ENCODE data around the gene SPAG7. TPM values are rescaled to one million over a fixed set of nuclear protein-coding genes. Genes with fewer than 3 reads are reported as not detected.

Gene SPAG7
- total and polyA plus RNA-seq, 4 donors = 18.6 to 66.3 (median 26.0) TPM

GRCh38 chr17:4950075-4950745, 17.4 kb downstream of the SPAG7 start:
- no peaks in the 10 kb centered on the region for H3K27me3 ChIP-seq (ENCODE audit: control insufficient read depth in 4 of 4, insufficient read depth in 4 of 4, low read length in 3 of 4)
- H3K9ac ChIP-seq (ENCODE audit: low read depth in 1 of 2, low read length in 2 of 2) = peak overlapping the region; percentile 66 to 69
- H3K36me3 ChIP-seq (ENCODE audit: control insufficient read depth in 4 of 4, insufficient read depth in 3 of 4, low read depth in 1 of 4, low read length in 3 of 4) = peaks cover 3 to 5% (median 4%) of the 10 kb centered on the region in 4 donors
- DNase-seq (ENCODE audit: low spot score) = peak; percentile 74
- H3K4me1 ChIP-seq (ENCODE audit: control insufficient read depth in 4 of 4, insufficient read depth in 4 of 4, low read length in 3 of 4) = peaks cover 9 to 55% (median 42%) of the 10 kb centered on the region in 4 donors
- H3K27ac ChIP-seq (ENCODE audit: low read depth in 1 of 2, low read length in 2 of 2) = peak overlapping the region; percentile 95 to 96
- WGBS = 2% methylated on average over 52 of the region's 52 CpGs
- no peaks in the 10 kb centered on the region for H3K9me3 ChIP-seq (ENCODE audit: control insufficient read depth in 4 of 4, low read length in 3 of 4)
- H3K4me3 ChIP-seq (ENCODE audit: low read depth in 1 of 3, low read length in 3 of 3) = peak overlapping the region; percentile 53 to 91 (median 56)
- no peak for TF ChIP-seq REST (IDR thresholded peaks at IDR 0.05)
- peak; percentile 2 for TF ChIP-seq YY1 (IDR thresholded peaks at IDR 0.05)
- TF ChIP-seq NR2F2 (IDR thresholded peaks at IDR 0.05) = no peak
- peak in 1 of 2 donors; percentile 7 for TF ChIP-seq GABPA (IDR thresholded peaks at IDR 0.05 in 1 of 2, conservative IDR thresholded peaks at IDR 0.05 in 1 of 2)
- no peak for TF ChIP-seq RXRA (IDR thresholded peaks at IDR 0.05)

DNA sequence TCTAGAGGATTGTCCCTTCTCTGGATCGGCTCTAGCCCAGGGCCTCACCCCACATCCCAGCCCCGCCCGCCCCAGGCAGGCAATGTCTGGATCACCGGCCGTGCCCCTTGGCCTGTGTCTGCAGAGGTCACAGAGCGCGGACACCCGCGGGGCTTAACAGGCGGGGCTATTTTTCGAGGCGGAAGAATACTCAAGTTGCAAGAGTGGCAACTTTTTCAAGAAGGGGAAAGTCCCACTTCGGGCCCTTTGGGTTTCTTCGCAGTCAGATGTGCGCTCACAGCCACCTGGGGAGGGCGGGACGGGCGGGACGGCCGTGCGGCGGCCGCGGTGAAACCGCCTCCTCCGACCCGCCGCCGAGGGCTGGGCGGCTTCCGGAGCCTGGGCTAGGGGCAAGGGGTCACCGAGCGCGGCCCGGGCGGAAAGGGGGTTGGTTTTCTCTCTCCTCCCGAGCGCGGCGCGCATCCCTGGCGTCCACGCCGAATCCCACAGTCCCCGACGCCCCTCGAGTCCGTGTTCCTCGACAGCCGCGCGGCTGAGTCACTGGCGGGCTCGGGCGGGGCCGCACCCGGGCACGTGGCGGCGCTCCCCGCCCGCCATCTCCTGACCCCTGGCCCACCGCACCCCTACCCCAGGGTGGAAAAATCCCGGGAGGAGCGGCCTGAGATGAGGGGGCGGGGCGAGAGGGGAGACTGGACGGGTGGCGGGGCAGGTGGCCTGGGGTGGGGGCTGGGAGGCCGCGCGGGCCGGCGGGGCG, 18.1 kb downstream of the SPAG7 start:
- under 1% methylated on average over 75 of the region's 75 CpGs for WGBS
- Histone ChIP-seq H3K27me3 (ENCODE audit: control insufficient read depth in 4 of 4, insufficient read depth in 4 of 4, low read length in 3 of 4) (no peaks in the 10 kb centered on the region), H3K9me3 (ENCODE audit: control insufficient read depth in 4 of 4, low read length in 3 of 4) (no peaks in the 10 kb centered on the region), H3K4me1 (ENCODE audit: control insufficient read depth in 4 of 4, insufficient read depth in 4 of 4, low read length in 3 of 4) (peaks cover 8 to 59% (median 43%) of the 10 kb centered on the region in 4 donors), H3K36me3 (ENCODE audit: control insufficient read depth in 4 of 4, insufficient read depth in 3 of 4, low read depth in 1 of 4, low read length in 3 of 4) (peaks cover 3 to 12% (median 5%) of the 10 kb centered on the region in 4 donors), H3K4me3 (ENCODE audit: low read depth in 1 of 3, low read length in 3 of 3) (peak overlapping the region; percentile 66 to 91 (median 76)), H3K27ac (ENCODE audit: low read depth in 1 of 2, low read length in 2 of 2) (peak overlapping the region; percentile 95 to 96), H3K9ac (ENCODE audit: low read depth in 1 of 2, low read length in 2 of 2) (peak overlapping the region; percentile 51 to 85)
- TF ChIP-seq ATF3 (IDR thresholded peaks at IDR 0.05) (no peak), REST (IDR thresholded peaks at IDR 0.05) (no peak), EGR1 (IDR thresholded peaks at IDR 0.05; ENCODE audit: low read depth in 2 of 2) (no peak), CTCF (IDR thresholded peaks at IDR 0.05; ENCODE audit: low read depth, low read length, missing input control) (no peak), JUND (IDR thresholded peaks at IDR 0.05) (no peak), GABPA (IDR thresholded peaks at IDR 0.05 in 1 of 2, conservative IDR thresholded peaks at IDR 0.05 in 1 of 2) (peak in 1 of 2 donors; percentile 17), YY1 (IDR thresholded peaks at IDR 0.05) (no peak), FOXA1 (IDR thresholded peaks at IDR 0.05) (no peak), SP1 (IDR thresholded peaks at IDR 0.05) (no peak), HNF4A (conservative IDR thresholded peaks at IDR 0.05) (peak in 1 of 2 donors; percentile 40), FOXA2 (IDR thresholded peaks at IDR 0.05) (no peak), MAX (IDR thresholded peaks at IDR 0.05) (no peak), RXRA (IDR thresholded peaks at IDR 0.05) (peak; percentile 57 to 77), TAF1 (conservative IDR thresholded peaks at IDR 0.05) (no peak), RAD21 (IDR thresholded peaks at IDR 0.05) (no peak), HNF4G (IDR thresholded peaks at IDR 0.05) (no peak), NR2F2 (IDR thresholded peaks at IDR 0.05) (peak; percentile 77)
- TF ChIP-seq, protein P1, sequence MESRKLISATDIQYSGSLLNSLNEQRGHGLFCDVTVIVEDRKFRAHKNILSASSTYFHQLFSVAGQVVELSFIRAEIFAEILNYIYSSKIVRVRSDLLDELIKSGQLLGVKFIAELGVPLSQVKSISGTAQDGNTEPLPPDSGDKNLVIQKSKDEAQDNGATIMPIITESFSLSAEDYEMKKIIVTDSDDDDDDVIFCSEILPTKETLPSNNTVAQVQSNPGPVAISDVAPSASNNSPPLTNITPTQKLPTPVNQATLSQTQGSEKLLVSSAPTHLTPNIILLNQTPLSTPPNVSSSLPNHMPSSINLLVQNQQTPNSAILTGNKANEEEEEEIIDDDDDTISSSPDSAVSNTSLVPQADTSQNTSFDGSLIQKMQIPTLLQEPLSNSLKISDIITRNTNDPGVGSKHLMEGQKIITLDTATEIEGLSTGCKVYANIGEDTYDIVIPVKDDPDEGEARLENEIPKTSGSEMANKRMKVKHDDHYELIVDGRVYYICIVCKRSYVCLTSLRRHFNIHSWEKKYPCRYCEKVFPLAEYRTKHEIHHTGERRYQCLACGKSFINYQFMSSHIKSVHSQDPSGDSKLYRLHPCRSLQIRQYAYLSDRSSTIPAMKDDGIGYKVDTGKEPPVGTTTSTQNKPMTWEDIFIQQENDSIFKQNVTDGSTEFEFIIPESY (IDR thresholded peaks at IDR 0.05) = no peak
- peak; percentile 74 for DNase-seq (ENCODE audit: low spot score)
